ENCODE data around the gene IFRD1.
A peak's percentile ranks its signal among the peaks of the same experiment; 100 is the strongest.
"Not testable (repeated sequence)": the region's sequence is repeated elsewhere in the genome, so short reads cannot be mapped to it uniquely, and the experiment has no call there.

Gene IFRD1

DNA sequence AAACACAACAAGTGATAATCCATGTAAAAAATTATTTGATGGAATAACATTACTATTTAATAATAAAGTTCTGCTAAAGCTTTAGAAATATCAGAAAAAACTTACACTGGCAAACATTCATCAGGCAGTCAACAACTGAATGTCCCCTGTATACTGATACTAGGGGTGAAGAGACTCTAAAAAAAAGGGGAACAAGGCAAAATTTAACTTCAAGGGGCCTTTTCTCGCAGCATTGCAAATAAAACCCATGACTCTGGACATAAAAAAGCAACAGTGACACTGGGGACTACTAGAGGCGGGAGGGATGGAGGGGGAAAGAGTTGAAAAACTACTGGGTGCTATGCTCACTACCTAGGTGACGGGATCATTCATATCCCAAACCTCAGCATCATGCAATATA is 5.8 kb upstream of the IFRD1 start:
- no peak for DNase-seq

DNA sequence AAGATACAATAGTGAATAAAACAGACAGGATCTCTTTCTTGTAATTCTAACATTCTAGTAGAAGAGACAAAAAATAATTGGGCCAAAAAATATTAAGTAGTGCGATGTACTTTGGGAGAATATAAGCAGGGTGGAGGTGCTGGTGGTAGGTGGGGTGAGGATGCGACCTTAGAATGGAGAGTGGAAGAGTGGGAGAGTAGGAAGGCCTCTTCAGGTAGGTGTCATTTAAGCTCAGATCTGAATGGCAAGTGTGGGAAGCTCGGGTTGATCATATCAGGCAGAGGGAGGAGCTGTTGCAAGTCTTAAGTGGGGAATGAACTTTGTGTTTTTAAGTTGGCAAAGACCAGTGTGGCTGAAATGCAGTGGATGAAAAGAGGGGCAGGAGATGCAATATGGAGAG is 3.8 kb upstream of the IFRD1 start:
- no peak for DNase-seq

DNA sequence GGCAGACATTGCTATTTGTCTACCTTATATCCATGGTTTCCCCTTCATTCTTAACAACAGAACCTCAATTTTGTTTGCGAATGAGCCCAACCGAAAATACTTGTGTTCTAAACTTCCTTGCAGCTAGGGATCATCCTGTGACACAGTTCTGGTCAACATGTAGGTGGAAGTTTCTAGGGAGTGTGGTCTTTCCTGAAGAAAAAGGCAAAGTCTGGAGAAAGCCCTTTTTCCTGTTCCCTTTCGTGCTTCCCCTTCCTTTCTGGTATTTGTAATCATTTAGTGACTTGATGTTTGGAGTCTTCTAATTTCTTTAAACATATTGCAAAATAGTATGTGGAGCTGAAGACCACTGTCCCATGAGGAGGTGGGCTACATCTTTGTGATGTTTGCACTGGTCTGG is 2.9 kb upstream of the IFRD1 start:
- DNase-seq, result no peak

DNA sequence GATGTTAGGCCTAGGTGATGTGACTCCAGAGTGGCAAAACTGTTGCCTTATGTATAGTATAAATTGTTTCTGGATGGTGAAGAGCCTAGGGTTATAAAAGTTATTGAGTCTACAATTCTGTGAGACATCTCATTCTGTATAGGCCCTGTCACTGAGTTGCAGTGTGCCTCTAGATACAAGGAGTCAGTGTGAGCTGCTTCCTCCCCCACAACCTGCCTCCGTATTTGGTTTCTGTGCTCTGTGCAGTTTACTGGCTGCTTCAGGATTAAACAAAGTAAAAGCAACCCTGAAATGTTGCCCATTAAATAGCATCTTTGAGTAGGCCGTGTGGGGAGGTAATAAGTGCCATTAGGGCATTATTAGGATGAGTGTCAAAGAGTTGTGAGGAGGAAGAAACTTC is 1.9 kb upstream of the IFRD1 start:
- no peak for DNase-seq

DNA sequence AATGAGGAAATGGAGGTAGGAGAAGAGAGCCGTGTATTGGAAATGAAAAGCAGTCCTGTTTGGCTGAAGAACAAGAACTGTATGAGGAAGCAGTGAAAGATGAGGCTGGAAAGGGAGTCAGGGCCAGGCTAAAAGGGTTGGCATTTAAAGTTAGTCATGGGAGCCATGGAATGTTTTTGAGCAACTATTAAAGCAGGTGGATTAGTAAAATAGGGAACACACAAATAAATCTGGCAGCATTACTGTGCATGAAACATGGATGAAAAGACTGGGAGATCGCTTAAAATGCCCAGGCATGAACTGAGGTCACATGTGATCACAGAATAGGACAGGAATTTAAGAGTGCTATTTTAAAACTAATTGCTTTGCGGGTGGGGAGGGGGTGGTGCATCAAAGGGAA is 1.4 kb upstream of the IFRD1 start:
- DNase-seq, result no peak

DNA sequence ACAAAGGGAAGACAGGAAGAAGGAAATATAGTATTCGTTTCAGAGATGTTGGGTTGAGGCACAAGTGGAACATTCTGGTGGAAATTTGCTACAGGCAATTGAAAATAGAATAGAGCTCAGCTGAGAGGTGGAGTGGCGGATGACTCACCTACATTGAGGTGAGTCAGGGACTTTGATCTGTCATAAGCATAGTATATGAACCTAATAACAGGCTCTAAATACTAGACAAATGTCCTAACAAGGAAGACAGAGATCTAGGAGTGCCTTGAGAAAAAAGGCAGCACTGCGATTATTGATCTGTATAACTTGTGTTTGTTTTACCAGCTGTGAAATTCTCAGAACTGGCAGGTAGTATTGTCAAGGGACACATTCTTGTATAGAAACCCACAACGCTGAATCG is 907 bp upstream of the IFRD1 start:
- no peak for DNase-seq

- DNase-seq, result peak; percentile 73
Observed at GRCh38 chr7:112450807-112451761, 824 bp downstream of the IFRD1 start.

GRCh38 chr7:112452102-112452888 is 2.0 kb downstream of the IFRD1 start:
- DNase-seq, result no peak

- no peak for DNase-seq
Observed at GRCh38 chr7:112453505-112454171, 3.4 kb downstream of the IFRD1 start.

DNA sequence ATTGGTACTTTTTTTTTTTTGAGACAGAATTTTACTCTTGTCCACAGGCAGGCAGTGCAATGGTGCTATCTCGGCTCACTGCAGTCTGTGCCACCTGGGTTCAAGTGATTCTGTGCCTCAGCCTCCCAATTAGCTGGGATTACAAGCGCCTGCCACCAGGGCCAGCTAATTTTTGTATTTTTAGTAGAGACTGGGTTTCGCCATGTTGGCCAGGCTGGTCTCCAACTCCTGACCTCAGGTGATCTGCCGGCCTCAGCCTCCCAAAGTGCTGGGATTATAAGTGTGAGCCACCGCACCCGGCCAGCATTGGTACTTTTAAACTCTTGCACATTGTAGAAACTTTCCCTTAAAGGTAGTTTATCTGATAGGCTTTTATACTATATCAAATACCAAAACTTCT is 3.9 kb downstream of the IFRD1 start:
- not testable (repeated sequence) for DNase-seq

DNA sequence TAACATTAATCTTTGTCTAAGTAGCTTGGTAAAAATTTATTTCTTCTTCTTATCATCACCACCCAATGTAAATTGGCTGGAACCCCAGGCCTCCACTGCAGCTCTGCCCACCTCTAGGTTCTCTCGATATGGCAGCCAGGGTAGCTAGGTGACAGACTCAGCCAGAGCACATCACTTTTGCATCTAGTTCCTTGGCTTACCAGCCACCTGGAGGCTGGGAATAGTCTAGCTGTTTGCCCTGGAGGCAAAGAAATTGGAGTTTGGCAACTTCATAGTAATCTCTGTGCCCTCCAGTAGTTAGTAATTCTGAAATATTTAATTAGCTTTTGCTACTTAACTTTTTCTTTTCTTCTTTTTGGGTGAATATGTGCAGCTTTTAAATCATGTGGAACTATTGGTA is 9.4 kb downstream of the IFRD1 start:
- DNase-seq, result no peak

DNA sequence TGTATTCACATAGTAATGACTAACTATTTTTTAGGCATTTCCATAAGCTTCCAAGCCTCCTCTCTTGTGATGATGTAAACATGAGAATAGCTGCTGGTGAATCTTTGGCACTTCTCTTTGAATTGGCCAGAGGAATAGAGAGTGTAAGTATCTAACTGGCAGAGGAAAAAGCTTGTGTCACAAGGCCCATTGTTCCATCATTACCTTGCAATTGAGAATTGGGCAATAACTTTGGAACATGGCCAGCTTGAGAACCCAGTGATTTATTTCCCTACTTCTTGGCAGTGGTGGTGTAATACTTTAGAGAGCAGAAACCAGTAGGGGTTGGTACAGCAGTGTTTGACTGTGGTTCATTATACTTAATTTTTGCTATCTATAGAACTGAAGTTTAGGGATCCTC is 12.0 kb downstream of the IFRD1 start:
- DNase-seq, result no peak

GRCh38 chr7:112467867-112468266 is 17.6 kb downstream of the IFRD1 start:
- no peak for DNase-seq

DNA sequence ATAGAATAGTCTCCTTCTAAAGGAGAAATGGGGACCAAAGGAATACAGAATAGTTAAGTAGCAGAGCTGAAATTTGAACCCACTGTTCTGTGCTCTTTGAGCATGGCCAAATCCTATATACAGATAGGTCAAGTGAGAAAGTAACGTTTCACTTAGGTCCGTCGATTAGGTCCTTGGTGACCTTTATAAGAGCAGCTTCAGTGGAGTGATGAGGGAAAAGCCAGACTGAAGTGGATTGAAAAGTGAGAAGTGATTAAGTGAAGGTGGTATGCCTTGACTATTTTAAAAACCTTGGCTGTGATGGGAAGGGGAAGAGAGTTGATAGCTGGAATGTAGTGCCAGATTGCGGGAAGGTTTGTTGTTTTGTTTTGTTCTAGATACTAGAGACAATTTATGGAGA is 19.9 kb downstream of the IFRD1 start:
- no peak for DNase-seq

DNA sequence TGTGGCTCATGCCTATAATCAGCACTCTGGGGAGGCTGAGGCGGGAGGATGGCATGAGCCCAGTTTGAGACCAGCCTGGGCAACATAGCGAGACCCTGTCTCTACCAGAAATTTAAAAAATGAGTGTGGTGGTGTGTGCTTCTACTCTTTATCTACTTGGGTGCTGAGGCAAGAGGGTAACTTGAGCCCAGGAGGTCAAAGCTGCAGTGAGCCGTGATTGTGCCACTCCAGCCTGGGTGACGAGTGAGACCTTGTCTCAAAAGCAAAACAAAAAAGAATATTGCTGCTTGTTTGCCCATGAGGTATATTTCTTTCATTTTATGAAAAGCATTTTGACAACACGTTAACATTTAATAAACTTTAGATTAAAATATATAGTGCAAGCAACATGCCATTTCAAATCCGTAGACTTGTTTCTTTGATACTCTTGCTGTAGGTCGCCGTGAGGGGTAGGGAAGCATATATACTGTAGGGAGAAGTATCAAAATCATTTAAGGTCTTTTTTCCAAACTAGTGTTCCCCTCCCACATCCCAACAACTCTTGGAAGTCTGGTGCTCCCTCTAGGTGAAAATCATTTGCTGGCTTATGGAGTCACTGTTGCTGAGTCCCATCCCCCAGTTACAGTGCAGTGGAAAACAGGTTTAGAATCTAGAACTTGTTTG is 26.3 kb downstream of the IFRD1 start:
- DNase-seq, result no peak

DNA sequence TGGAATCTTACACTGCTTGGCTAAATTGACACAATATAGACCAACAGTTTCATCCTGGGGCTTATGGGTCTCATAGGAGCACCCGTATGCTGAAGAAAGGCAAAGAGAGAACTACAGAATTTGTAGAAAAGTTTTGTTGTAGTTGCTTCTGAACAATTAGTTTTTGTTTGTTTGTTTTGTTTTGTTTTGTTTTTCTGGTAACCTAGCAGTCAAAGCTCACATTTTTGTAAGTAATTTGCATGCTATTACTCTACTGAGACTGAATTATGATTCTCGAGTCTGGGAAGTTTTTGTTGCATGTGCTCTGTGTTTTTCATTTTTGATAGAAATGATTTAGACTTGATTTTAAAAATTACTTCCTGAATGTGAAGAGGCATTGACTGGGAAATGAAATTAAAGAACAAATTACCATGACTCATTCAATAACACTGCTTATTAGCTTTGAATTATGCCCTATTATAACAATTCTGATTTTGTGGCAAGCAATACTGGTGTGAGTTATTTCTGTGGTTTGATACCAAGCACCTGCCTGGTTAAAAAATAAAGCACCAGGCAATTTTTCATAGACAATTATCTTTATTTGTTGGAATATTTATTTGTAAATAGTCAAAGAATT is 31.0 kb downstream of the IFRD1 start:
- DNase-seq, result no peak

DNA sequence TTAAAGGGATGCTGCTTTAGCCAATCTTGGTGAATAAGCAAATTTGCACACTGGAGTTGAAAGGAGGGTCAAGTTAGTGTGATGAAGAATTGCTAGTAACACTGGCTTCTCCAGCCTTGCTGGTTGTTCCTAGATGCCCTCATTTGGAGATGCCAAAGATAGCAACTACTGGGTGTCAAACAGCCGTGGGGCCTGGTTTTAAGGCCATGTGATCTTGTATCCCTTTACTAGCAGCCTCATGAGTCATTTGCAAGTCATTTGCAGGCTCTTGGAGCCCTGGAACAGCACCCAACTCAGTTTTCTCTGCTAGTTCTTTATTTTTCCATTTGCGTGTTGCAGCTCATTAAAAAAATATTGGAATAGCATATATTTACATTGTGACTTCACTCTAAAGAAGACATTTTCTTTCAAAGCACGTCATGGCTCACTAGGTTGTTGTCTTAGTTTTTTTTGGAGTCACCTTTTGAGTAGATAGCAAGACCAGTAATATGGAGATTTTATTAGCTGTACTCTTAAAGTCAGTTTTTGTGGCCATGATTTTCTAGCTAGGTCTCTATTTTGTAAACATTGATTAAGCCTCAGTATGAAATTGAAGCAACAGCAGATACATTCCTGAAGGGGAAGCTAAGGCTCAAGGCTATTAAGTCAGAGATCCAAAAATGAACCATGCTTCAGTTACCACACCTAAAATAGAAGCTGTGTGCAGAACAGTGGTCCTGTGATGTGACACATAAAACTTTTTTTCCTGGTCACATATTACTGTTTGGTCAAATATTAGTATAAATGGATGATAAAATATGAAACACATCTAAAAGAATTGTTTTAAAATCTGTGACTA is 31.8 kb downstream of the IFRD1 start:
- no peak for DNase-seq

GRCh38 chr7:112484671-112485167 is 34.5 kb downstream of the IFRD1 start:
- DNase-seq, result no peak

DNA sequence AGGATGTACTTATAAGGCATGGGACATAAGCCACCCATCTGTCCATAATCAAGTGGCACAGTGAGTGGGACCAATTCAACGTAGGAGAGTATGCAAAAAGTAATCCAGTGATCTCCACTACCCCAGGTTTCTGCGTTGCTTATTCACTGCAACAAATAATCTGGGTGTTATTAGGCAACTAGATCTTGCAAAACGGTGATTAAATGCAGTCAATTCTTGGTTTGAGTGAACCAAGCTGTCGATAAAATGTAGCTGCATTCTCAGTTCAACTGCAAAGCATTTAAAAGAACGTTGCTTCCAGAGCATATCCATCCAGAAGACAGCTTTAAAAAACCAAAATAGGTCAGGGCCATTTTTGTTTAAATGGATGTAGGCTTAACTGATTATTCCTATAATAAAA is 35.5 kb downstream of the IFRD1 start:
- no peak for DNase-seq

- no peak for DNase-seq
Observed at GRCh38 chr7:112487457-112488263, 37.4 kb downstream of the IFRD1 start.

GRCh38 chr7:112488264-112488552 is 37.9 kb downstream of the IFRD1 start:
- no peak for DNase-seq
